SU-DHL-6 (cell line): ENCODE data around the gene ZNF740.

ENCODE experiments used
- H2AFZ ChIP-seq: fragments of 200-600 bp; sonication (generic); 2 replicates; pipeline ENCODE4 v1.6.1; 2014; ENCODE audit warnings: low read depth, mild to moderate bottlenecking, moderate library complexity, mixed read lengths, antibody characterized with exemption, low read length; ENCODE audit not compliant: severe bottlenecking
- H3F3A ChIP-seq: fragments of 200-600 bp; shearing (Covaris generic); 2 replicates; pipeline ENCODE4 v1.6.0; 2016; ENCODE audit warnings: antibody characterized with exemption, mild to moderate bottlenecking; ENCODE audit not compliant: insufficient read depth
- H3K27ac ChIP-seq: fragments of 200-600 bp; sonication (generic); 2 replicates; pipeline ENCODE4 v1.5.1; 2016; ENCODE audit warnings: low read depth, mild to moderate bottlenecking, low read length, moderate library complexity, mixed read lengths
- H3K27me3 ChIP-seq: fragments of 200-600 bp; sonication (generic), shearing (Covaris generic); 2 replicates; pipeline ENCODE4 v1.6.0; 2014; ENCODE audit warnings: mild to moderate bottlenecking, low read length
- H3K36me3 ChIP-seq: fragments of 200-600 bp; sonication (generic); 2 replicates; pipeline ENCODE4 v1.6.1; 2014; ENCODE audit warnings: mild to moderate bottlenecking, low read length, mixed read lengths
- H3K4me2 ChIP-seq: fragments of 300-600, 200-600 bp; shearing (Covaris generic), sonication (generic); 2 replicates; pipeline ENCODE4 v1.6.0; 2014; ENCODE audit warnings: low read length, low read depth, mild to moderate bottlenecking; ENCODE audit not compliant: poor library complexity, severe bottlenecking
- H3K4me3 ChIP-seq: fragments of 200-600 bp; sonication (generic); 2 replicates; pipeline ENCODE4 v1.5.1; 2014; ENCODE audit warnings: antibody characterized with exemption, low read length, mild to moderate bottlenecking, mixed read lengths; ENCODE audit not compliant: insufficient read depth, poor library complexity, severe bottlenecking
- H3K79me2 ChIP-seq: fragments of 200-600 bp; sonication (generic); 2 replicates; pipeline ENCODE4 v1.6.1; 2014; ENCODE audit warnings: mild to moderate bottlenecking, low read length, moderate library complexity; ENCODE audit not compliant: insufficient read depth
- H3K9ac ChIP-seq: fragments of 200-600 bp; sonication (generic); 2 replicates; pipeline ENCODE4 v1.7.0; 2014; ENCODE audit warnings: mild to moderate bottlenecking, low read length
- H3K9me2 ChIP-seq: fragments of 200-600 bp; sonication (generic); replicated peaks from 2 replicates; pipeline ENCODE4 v1.6.1; 2014; ENCODE audit warnings: low read length; ENCODE audit not compliant: insufficient read depth
- H3K9me3 ChIP-seq: fragments of 200-600 bp; sonication (generic); 2 replicates; pipeline ENCODE4 v1.6.1; 2014; ENCODE audit warnings: low read length, mixed read lengths; ENCODE audit not compliant: insufficient read depth
- H4K20me1 ChIP-seq: fragments of 200-600 bp; sonication (generic); 2 replicates; pipeline ENCODE4 v1.6.1; 2014; ENCODE audit warnings: low read depth, mild to moderate bottlenecking, antibody characterized with exemption, low read length, moderate library complexity, mixed read lengths
- EZH2phosphoT487 ChIP-seq: fragments of 200-600 bp; sonication (generic), shearing (Covaris generic); conservative IDR thresholded peaks from 2 replicates; pipeline ENCODE4 v1.6.1; 2018; ENCODE audit warnings: mild to moderate bottlenecking, antibody characterized with exemption, low read length, moderate library complexity, mixed read lengths
- TF ChIP-seq, protein P1 (sequence below): fragments of 200-600 bp; sonication (generic); IDR thresholded peaks from one replicate; pipeline ENCODE4 v1.5.1; 2017; ENCODE audit warnings: antibody characterized with exemption, mild to moderate bottlenecking, low read length, moderate library complexity; ENCODE audit not compliant: insufficient read depth, poor library complexity, severe bottlenecking

The ZNF740 gene

DNA sequence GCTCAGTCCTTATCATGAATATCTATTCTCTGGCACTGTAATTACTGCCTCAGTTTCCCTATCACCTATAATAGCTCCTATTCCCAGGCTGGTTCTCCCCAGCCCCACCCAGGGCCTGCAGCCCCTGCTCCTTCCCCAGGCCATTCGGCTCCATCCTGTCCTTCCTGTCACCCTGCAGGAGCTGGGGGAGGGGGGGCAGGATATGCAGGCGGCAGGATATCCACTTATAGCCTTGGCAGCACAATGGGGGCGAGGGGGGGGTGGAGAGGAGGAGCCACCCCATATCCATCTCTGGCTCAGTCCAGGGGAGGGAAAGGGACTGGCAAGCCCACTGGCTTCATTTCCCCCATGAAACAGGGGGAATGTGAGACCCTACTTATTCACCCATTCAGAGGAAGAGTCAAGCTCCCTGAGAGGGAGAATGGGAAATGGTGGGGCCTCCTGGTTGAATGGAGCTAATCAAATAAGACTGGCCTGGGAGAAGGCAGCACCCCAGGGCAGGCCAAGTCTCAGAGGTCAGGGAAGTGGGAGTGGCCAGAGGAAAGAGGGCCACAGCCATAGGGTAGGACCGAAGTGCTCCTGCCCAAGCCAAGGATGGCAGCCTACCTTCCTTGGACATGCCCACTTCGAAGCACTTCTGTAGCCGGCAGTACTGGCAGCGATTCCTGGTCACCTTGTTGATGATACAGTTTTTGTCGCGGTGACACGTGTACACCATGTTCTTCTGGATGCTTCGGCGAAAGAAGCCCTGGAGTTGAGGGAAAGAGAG is 34.3 kb downstream of the ZNF740 start:
- Histone ChIP-seq H3K27me3 (no peaks in the 10 kb centered on the region), H3K9me2 (no peaks in the 10 kb centered on the region), H3K9me3 (no peaks in the 10 kb centered on the region), H3K4me3 (no peak overlapping the region), H3K9ac (no peak overlapping the region), H4K20me1 (no peaks in the 10 kb centered on the region), H3K79me2 (no peaks in the 10 kb centered on the region), H2AFZ (no peak overlapping the region), H3K36me3 (no peaks in the 10 kb centered on the region), H3F3A (peaks cover 9% of the 10 kb centered on the region; the same call in 1 of the 2 replicates), H3K4me2 (no peak overlapping the region), H3K27ac (no peak overlapping the region)
- TF ChIP-seq, protein P1, sequence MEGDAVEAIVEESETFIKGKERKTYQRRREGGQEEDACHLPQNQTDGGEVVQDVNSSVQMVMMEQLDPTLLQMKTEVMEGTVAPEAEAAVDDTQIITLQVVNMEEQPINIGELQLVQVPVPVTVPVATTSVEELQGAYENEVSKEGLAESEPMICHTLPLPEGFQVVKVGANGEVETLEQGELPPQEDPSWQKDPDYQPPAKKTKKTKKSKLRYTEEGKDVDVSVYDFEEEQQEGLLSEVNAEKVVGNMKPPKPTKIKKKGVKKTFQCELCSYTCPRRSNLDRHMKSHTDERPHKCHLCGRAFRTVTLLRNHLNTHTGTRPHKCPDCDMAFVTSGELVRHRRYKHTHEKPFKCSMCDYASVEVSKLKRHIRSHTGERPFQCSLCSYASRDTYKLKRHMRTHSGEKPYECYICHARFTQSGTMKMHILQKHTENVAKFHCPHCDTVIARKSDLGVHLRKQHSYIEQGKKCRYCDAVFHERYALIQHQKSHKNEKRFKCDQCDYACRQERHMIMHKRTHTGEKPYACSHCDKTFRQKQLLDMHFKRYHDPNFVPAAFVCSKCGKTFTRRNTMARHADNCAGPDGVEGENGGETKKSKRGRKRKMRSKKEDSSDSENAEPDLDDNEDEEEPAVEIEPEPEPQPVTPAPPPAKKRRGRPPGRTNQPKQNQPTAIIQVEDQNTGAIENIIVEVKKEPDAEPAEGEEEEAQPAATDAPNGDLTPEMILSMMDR = no peak
- no peak for TF ChIP-seq EZH2phosphoT487

DNA sequence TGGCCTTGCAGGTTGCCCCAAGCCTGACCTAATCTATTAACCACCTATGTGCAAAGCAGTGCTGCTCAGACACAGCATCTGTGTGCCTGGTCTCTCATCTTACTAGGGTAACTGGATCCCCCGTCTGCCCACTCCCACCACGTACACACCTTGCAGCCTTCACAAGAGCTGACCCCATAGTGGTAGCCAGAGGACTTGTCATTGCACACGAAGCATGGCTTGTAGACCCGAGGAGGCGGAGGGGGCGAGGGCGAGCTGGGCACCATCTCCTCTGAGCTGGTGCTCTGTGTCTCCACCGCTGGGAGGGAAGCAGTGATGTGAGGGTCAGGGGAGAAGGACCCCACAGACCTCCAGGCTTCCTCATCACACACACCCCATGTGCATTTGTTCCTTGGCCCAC is 35.0 kb downstream of the ZNF740 start:
- TF ChIP-seq, protein P1 = no peak
- TF ChIP-seq EZH2phosphoT487 = no peak
- H3K27ac ChIP-seq = no peak overlapping the region
- no peaks in the 10 kb centered on the region for H3K9me2 ChIP-seq
- H2AFZ ChIP-seq = no peak overlapping the region
- no peaks in the 10 kb centered on the region for H3K79me2 ChIP-seq
- H3F3A ChIP-seq = peaks cover 10% of the 10 kb centered on the region; the same call in 1 of the 2 replicates
- H4K20me1 ChIP-seq = no peaks in the 10 kb centered on the region
- H3K9ac ChIP-seq = no peak overlapping the region
- H3K36me3 ChIP-seq = no peaks in the 10 kb centered on the region
- H3K4me3 ChIP-seq = no peak overlapping the region
- H3K4me2 ChIP-seq = no peak overlapping the region
- H3K27me3 ChIP-seq = no peaks in the 10 kb centered on the region
- no peaks in the 10 kb centered on the region for H3K9me3 ChIP-seq

DNA sequence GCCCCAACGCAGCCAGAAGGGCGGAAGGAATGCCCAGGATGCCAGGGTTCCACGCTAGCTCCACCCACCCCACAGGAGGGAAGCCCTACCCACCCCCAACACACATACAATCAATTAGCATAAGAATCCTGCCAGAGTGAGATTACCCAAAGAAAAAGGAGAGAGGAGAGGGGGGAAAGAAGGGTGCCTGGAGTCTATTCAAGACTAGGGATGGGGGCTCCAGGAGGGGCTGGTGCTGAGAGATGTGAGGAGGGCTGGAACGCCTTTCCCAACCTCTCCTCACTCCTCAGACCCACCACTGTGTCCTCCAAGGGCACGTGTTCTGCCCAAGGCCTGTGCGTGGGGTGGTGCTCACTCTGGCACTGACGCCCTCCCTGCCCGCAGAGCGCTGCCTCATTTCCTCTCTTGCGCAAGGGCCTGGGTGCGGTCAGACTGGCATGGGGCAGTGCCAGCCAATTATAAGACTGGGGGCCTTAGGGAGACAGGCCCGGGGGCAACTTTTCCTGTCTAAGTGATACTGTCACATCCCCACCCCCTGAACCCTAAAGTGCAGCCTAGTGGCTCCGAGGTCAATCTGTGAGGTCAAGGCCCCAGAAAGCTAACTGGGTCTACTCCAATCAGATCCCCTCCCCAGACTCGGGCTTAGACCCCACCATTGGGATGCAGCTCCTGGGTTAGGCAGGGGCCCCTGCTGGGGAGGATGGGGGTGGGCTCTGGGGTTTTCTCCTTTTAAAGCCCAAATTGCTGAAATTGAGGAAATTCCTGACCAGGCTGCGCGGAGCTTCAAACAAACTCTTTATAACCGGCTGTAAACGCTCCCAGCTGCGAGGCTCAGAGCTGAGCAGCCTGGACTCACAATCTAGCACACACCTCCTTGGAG is 36.8 kb downstream of the ZNF740 start:
- Histone ChIP-seq H3K9ac (no peak overlapping the region), H3K27ac (no peak overlapping the region)

More for the DNA sequence above, 36.8 kb downstream of the ZNF740 start:
- TF ChIP-seq, protein P1 = no peak
- TF ChIP-seq EZH2phosphoT487 = no peak
- Histone ChIP-seq H3K4me3 (no peak overlapping the region), H2AFZ (no peak overlapping the region), H3K9me2 (no peaks in the 10 kb centered on the region), H3K79me2 (no peaks in the 10 kb centered on the region), H3K4me2 (no peak overlapping the region), H3K9me3 (no peaks in the 10 kb centered on the region), H3K36me3 (no peaks in the 10 kb centered on the region), H3K27me3 (no peaks in the 10 kb centered on the region), H3F3A (peaks cover 15% of the 10 kb centered on the region), H4K20me1 (no peaks in the 10 kb centered on the region)
